NCI-H345 treated with DMSO at 0.1 percent for 48 hours (cell line): Measurements from ENCODE around the gene MGAT5B.

Experiments
- DNase-seq: peaks from one replicate; lab custom pipeline; 2025; ENCODE audit not compliant: unreplicated experiment; lab: John Stamatoyannopoulos, UW

Gene MGAT5B

DNA sequence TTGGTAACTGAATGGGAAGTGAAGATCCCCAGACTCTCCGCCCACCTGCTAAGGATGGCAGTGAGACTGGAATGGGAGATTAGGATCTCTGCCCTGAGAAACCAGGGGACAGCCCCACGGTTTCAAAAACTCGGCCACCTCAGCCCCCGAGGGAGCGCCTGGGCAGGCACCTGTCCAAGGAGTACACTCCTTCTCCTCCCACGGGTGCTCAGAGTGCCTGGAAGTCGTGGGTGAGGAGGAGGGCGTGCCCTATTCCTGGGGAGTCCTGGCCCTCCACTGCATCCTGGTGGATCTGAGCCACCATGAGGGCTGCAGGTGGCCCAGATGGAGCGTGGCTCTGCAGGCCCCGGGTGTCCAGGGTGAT is 78.5 kb downstream of the MGAT5B start:
- DNase-seq = no peak

GRCh38 chr17:76947309-76947708 is 79.1 kb downstream of the MGAT5B start:
- DNase-seq = no peak

DNA sequence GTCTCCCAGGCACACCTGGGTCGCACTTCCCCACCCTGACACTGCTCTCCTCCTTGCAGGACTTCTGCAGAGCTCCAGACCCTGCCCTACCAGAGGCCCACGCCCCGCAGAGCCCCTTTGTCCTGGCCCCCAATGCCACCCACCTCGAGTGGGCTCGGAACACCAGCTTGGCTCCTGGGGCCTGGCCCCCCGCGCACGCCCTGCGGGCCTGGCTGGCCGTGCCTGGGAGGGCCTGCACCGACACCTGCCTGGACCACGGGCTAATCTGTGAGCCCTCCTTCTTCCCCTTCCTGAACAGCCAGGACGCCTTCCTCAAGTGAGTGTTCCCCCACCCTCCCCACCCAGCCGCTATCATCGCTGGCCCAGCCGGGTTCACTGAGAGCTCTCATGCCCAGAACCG is 79.6 kb downstream of the MGAT5B start:
- DNase-seq = no peak

- no peak for DNase-seq
Observed at GRCh38 chr17:76948301-76948700, 80.1 kb downstream of the MGAT5B start.

GRCh38 chr17:76948726-76949342 is 80.6 kb downstream of the MGAT5B start:
- no peak for DNase-seq

GRCh38 chr17:76949913-76950695 is 81.9 kb downstream of the MGAT5B start:
- no peak for DNase-seq

- DNase-seq = no peak
Observed at GRCh38 chr17:76951375-76951905, 83.2 kb downstream of the MGAT5B start.

- no peak for DNase-seq
Observed at GRCh38 chr17:76952402-76952801, 84.2 kb downstream of the MGAT5B start.

- DNase-seq = no peak
Observed at GRCh38 chr17:76953066-76953465, 84.9 kb downstream of the MGAT5B start.

GRCh38 chr17:76953946-76954345 is 85.7 kb downstream of the MGAT5B start:
- DNase-seq = no peak

DNA sequence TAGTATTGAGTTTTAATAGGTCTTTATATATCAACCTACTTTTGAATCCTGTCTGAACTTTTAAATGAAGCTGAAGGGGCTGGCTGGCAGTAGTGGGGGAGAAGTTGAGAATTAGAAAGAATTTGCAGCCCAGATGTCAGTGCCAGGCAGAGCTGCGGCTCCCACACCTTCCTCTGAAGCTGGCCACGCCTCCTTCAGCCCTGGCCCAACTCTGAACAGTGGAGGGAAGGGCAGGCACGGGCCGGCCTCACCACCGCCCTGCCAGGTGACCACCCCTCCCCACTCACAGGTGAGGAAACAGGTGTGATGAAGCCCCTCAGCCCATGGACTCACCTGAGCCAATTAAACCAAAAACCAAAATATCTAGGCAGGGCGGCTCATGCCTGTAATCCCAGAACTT is 87.0 kb downstream of the MGAT5B start:
- DNase-seq = no peak

GRCh38 chr17:76956846-76957540 is 88.8 kb downstream of the MGAT5B start:
- no peak for DNase-seq

DNA sequence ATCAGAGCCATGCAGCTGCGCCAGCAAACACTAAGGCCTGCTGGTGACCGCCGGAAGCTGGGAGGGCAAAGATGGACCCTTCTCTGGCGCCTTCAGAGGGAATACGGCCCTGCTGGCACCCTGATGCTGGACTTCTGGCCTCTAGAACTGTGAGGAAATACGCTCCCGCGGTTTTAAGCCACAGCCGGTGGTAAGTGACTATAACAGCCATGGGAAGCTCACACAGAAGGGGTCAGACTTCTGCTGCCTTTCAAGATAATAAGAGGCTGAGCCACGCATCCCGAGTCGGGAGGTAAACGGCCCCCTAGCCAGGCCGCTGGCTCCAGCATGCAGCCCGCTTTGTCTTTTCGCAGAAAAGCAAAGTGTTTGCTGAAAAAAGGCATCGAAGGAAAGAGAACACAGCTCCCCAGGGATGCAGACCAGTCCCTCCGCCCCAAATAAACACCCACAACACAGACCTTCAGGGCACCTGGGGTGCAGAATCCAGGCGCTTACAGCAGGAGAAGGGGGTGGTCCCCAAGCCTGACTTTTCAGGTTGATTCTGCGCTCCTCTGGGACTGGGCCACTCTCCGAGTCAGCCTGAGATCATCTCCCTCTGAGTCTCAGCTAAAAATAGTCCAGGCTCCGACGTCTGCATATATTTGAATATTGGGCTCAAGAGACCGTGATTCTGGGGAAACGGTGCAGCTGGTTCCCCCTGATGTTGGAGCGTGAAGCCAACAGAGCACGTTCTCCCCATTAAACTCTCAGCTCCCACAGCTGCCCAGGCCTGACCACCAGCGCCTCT is 89.7 kb downstream of the MGAT5B start:
- DNase-seq = no peak

DNA sequence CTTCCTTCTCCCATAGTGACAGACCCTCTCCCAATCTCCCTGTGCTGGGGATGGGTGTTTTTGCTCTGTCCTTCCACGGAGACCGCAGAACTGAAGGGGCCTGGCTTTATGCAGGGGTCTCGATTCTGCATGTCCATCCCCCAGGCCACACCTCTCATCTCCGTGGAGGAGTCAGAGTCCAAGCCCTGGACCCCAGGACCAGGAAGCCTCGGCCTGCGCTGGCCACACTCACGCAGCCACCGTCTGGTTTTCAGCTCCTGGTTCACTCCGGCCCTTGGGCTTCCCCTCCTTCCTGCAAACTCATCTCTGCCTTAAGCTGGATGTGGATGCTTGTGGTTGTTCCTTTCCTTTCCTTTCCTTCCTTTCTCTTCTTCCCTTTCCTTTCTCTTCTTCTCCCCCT is 90.8 kb downstream of the MGAT5B start:
- DNase-seq = no peak

DNA sequence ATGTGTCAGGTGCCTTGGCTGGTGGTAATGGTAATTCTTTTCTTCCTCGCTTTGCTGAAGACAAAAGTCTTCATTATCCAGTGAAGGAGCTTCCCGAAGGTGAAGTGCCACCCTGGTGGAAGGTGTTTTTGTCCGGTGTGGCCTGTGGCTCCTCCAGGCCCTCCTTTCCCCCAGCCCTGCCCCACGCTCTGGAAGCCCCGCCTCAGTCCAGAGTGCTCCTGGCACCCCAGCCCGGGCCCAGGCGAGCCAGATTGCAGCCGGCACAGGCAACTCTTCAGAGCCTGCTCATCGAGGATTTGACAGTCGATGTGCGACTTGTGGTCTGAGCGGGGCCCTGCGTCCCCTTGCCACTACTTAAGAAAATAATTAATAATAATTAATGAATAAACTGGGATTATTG is 93.7 kb downstream of the MGAT5B start:
- no peak for DNase-seq

- no peak for DNase-seq
Observed at GRCh38 chr17:76962858-76963257, 94.7 kb downstream of the MGAT5B start.

GRCh38 chr17:76966016-76966415 is 97.8 kb downstream of the MGAT5B start:
- no peak for DNase-seq

- DNase-seq = no peak
Observed at GRCh38 chr17:76966486-76967181, 98.4 kb downstream of the MGAT5B start.

- no peak for DNase-seq
Observed at GRCh38 chr17:76967762-76968161, 99.6 kb downstream of the MGAT5B start.

DNA sequence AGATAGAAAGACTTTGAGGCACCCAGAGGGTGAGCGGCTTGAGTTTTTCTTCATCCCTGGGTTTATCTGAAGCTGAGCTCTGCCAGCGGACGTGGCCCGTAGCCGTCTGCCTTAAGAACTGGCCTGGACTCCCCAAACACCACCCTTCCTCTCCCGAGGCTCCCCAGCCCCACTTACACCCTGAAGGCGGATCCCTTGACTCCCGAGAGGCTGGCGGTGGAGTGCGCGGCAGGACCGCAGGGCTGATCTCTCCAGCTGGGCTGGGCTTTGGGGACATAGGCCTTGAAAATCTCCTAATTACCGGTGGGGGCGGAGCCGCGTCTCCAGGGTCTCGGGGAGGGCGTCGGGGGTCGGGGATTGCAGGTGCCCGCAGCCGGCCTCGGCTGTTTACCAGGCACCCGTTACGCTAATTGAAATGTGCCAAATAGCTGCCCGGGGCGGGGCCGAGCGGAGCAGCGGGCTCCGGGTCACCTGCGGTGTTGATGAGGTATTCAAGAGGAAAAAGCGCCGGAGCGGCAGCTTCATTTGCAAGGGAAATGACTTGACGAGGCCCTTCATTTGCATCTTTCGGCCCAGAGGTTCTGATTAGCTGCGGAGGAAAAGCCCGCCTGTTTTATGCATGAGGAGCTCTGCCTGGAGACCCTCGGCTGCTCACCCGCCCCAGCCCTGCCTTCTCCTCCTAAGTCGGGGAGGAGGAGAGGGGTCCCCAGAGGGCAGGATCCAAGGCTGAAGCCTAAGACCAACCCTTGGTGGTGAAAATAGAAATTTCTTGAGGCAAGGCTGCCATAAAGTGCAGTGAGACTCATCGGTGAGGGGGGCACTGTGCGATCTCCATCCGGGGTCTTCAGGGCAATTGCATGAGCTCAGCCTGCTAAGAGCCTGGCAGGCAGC is 100.7 kb downstream of the MGAT5B start:
- DNase-seq = peak; percentile 93
